H54 (cell line): ENCODE results near the gene FARP2.

Experiments used
- DNase-seq: peaks from one replicate; pipeline ENCODE4 v3.0.0; 2011; ENCODE audit warnings: low spot score, mixed read lengths; ENCODE audit not compliant: insufficient read length
- FAIRE-seq: peaks from 3 replicates; lab custom pipeline; 2011; peaks lifted over from hg19 to GRCh38; lab: Jason Lieb, UNC
- POLR2A ChIP-seq: IDR thresholded peaks from 2 replicates; pipeline ENCODE4 v1.6.1; 2011; ENCODE audit warnings: low read depth, mild to moderate bottlenecking, low read length

The FARP2 gene

GRCh38 chr2:241344925-241345651 is 11.0 kb upstream of the FARP2 start:
- no peak for TF ChIP-seq POLR2A
- no peak for DNase-seq
- no peak for FAIRE-seq

- FAIRE-seq: no peak
These were observed 6.1 kb upstream of the FARP2 start for GRCh38 chr2:241349941-241350340.

GRCh38 chr2:241350530-241350877 is 5.6 kb upstream of the FARP2 start:
- TF ChIP-seq POLR2A: no peak
- no peak for FAIRE-seq
- DNase-seq: no peak

More at GRCh38 chr2:241349941-241350340, 6.1 kb upstream of the FARP2 start:
- TF ChIP-seq POLR2A: no peak
- no peak for DNase-seq

- FAIRE-seq: no peak
- no peak for DNase-seq
- TF ChIP-seq POLR2A: no peak
These were observed 5.0 kb upstream of the FARP2 start for GRCh38 chr2:241350878-241351639.

- no peak for TF ChIP-seq POLR2A
- FAIRE-seq: no peak
- DNase-seq: no peak
These were observed 4.4 kb upstream of the FARP2 start for GRCh38 chr2:241351640-241352031.

GRCh38 chr2:241352227-241352626 is 3.9 kb upstream of the FARP2 start:
- FAIRE-seq (no peak), DNase-seq (no peak)
- no peak for TF ChIP-seq POLR2A

- FAIRE-seq: no peak
- no peak for TF ChIP-seq POLR2A
- peak; percentile 70 for DNase-seq
These were observed 1.1 kb upstream of the FARP2 start for GRCh38 chr2:241354668-241355658.

- no peak for TF ChIP-seq POLR2A
- DNase-seq: no peak
- FAIRE-seq: no peak
These were observed 781 bp downstream of the FARP2 start for GRCh38 chr2:241356871-241357260.

GRCh38 chr2:241357531-241357930 is 1.4 kb downstream of the FARP2 start:
- FAIRE-seq (no peak), DNase-seq (no peak)
- no peak for TF ChIP-seq POLR2A

GRCh38 chr2:241358470-241358869 is 2.4 kb downstream of the FARP2 start:
- no peak for FAIRE-seq
- no peak for DNase-seq
- no peak for TF ChIP-seq POLR2A

GRCh38 chr2:241359481-241360045 is 3.5 kb downstream of the FARP2 start:
- DNase-seq (no peak), FAIRE-seq (no peak)
- TF ChIP-seq POLR2A: no peak

- DNase-seq: no peak
- TF ChIP-seq POLR2A: no peak
- no peak for FAIRE-seq
These were observed 7.3 kb downstream of the FARP2 start for GRCh38 chr2:241363426-241363825.

GRCh38 chr2:241364781-241365180 is 8.7 kb downstream of the FARP2 start:
- FAIRE-seq: no peak
- no peak for TF ChIP-seq POLR2A
- no peak for DNase-seq
